Stimulated activated CD4-positive, alpha-beta T cell treated with anti-CD3 and anti-CD28 coated beads, Interleukin-1b, Interleukin-23, amount 100 ng/mL, for 1 hour (primary cell): Measurements from ENCODE around the gene GALNT10.

Experiments used
- DNase-seq, 2 donors: peaks; one replicate each; pipeline ENCODE4 v3.0.0-alpha.2; 2020; ENCODE audit warnings: low read depth in 2 of 2

GALNT10 gene

DNA sequence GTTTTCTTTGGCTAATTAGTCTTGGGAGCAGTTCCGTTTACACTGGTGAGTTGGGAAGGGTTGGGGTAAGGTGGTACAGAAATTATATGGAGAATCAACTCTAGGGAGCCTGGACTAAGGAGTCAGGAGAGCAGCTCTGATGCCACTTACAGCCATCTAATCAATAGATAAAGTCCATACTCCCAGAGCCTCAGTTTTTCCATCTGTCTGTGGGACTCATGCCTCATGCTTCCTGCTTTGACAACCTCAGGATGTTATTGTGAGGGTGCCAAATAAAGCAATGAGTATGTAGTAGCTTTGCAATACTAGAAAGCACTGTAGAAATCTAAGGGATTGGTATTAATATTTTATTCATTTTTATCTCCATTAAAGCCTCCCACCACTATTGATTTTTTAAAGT is 105.0 kb downstream of the GALNT10 start:
- DNase-seq = no peak

DNA sequence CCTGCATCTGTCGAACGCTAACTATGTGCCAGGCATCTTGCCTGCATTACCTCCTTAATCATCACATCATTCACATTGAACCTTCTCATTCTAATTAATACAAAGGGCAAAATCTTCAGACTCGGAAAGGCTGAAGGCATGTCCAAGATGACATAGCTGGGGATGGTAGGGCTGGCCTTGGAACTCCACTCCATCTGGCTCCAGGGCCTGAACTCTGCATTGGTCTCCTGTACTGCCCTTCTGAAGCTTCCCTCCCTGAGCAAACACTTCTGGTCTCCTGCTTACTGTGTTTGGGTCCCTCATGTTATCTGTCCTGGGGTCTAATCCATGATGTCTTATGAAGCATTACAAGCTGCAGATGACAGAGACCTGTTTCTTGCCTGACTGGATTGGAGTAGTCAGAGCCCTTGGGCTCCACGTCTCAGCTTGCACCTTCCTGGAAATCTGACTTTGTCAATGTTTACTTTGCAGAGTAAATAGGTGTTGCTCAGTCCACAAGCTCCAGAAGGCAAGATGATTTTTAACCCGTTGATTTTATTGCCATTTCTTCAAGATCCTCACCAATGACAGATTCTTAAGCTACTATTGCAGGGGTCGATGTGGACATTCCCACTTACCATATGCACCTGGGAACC is 106.1 kb downstream of the GALNT10 start:
- DNase-seq = no peak

DNA sequence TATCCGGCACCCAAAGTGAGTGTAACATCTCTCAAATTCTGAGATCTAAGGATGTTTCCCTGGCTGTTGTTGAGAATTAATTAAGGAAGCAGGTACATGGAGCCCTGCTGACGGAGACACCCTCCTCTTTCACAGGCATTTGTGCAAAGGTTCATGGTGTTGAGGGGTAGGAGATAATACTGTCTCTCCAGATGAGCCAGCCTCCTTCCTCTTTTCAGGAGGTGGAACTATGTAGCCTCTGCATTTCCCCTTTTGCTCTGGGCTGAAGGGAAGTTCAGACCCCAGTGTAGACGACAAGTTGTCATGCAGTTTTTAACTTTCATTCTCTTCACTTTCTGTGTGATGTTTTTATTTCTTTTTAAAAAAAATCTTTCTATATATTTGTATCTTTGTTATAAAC is 107.5 kb downstream of the GALNT10 start:
- no peak for DNase-seq

DNA sequence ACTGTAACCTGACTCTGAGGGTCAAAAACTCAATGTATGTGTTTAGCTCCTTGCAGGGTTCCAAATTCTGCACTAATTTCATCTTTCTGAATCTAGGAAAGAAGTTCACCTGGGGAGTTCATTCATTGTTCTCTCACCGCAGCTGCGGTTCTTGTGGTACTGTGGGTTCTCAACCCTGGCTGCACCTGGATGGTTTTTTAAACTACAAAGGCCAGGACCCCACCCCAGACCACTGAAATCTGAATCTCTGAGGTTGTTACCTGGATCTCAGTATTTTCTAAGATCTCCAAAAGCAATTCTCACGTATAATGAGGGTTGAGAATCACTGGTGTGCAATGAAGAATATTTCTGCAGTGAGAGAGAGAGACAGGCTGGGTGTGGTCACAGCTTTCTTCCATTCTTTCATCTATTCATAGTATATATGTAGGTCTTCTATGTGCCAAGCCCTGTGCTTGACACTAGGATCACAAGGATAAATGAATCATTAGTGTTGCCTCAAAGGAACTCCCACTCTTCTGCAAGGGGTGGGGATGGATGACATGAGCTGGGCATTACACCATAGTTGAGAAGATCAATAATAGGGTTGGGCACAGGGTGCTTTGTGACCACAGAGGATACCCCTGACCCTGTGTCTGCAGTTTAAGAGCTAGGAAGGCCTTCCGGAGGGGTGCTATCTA is 109.8 kb downstream of the GALNT10 start:
- no peak for DNase-seq

DNA sequence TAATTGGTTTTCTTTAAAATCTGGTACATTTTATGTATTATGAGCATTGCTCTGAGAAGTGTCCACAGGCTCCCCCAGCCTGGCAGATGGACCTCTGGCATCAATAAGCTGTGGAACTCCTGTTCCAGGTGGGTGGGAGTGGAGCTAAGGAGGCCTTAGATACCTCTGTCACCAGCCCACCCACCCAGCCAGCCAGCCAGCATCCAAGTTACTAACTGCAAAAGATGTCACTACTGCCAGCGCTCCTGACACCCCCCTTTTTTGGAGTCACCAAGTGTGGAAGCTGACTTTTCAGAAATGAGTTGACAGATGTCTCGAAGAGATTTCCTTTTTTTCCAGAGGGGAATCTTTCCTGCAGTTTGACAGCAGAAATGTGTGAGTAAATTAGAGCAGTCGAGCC is 111.2 kb downstream of the GALNT10 start:
- DNase-seq = no peak

DNA sequence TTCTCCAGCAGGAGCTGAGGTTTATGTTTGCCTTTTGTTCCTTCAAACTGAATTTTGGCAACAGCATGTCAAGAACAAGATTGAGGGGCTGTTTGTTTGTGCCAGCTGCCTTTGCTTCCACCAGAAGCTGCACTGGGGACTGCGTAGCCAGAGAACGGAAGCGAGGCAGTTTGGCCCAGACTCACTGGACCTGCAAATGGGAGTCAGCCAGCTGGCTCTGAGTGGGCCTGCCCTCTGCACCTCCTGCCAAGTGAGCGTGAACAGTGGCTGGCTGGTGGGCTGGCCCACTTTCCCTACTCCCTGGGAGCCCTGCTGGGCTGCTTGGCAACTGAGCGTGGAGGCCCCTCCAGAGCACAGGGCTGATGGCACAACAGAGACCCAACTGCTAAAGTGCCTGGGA is 111.6 kb downstream of the GALNT10 start:
- DNase-seq = no peak

DNA sequence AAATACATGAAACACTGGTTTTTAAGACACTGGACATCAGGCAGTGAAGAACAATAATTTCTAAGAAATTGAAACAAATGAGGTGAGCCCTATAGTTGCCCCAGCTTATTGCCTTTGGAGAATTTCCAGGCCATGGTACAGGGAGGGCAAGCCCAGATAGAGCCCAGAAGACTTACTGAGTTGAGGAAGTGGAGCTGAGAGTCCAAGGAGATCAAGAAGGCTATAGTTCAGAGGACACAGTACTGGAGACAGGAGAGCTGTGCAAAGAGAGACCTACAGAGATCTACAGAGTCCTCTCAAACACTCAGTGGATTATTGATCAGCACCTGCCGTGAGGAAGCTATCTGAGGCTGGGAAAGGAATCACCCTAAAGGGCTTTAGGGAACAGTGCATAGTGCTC is 112.6 kb downstream of the GALNT10 start:
- no peak for DNase-seq

DNA sequence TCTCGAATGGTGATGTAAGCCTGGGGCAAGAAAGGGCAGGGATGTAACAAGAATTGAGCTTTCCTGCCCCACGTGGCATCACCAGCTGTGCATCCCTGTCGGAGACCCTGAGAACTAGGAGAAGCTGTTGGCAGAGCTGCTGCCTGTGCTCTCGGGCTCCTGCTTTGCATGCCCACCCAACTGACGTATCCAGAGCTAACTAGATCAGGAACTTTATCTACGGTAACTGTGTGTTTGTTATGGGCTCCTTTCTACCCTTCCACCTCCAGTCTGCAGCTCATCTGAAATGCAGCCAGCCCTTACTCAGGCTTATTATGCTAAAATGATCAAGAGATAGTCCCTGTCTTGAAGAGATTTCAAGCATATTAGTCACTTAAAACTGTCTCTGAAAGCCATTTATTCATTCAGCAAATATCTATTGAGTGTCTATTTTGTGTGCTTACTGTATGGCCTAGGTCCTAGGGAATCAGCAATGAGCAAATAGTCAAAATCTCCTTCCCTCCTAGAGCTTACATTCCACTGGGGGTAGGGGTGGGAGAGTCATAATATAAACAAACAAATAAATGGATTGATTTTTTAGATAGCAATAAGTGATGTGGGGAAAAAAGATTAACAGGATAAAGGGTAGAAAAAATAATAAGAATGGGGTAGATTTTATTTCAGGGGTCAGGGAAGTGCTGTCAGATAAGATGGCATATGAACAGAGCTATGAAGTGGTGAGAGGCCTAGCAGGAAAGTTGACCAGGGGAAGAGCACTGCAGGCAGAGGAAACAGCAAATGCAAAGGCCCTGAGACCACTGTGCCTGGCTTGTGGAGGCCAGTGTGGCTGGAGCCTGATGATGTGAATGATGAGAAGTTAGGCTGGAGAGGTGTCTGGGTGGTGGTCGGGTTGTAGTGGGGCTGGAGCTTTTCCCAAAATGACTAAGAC is 118.2 kb downstream of the GALNT10 start:
- no peak for DNase-seq

DNA sequence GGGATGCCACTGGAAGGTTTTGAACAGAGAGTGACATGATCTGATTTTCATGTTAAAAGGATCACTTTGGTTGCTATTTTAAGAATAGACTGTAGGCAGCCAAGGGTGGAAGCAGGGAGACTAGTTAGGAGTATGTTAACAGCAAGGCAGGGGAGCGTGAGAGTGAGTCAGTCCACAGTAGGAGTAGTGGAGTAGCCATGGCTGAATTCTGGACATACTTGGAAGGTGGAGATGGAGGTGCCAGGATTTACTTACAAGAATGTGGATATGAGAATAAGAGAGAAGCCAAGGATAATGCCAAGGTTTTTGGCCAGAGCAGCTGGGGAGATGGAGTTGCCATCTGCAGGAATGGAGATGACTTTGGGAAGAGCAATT is 118.8 kb downstream of the GALNT10 start:
- DNase-seq = no peak

DNA sequence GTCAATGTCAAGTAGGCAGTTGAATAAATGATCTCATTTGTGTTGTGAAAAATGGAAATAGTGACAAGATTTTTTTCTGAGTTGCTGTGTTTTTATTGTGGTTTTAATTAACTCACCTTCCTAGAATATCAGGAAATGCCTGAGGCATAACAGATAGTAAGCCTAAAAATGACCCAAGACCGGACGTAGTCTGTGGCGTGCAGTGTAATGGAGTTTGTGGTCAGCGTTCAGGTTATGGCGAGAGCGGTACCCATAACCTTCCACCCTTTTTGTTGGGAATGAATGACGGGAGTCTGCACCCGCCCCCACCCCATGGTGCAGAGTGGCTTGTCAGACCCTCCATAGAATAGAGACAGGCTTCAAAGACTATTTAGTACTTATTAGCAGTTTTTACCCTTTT is 119.3 kb downstream of the GALNT10 start:
- no peak for DNase-seq

DNA sequence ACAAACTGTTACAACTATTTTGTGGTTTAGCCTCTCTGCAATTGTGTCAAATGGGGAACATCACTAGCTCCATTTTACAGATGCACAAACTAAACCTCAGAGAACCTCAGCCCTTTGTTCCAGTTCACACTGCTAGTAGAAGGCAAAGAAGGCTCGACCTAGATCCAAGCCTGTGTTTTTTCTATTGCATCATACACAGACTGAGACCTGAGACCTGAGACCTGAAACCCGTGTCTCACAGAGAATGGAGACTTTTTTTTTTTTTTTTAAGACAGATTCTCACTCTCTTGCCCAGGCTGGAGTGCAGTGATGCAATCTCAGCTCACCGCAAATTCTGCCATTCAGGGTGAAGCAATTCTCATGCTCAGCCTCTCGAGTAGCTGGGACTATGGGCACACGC is 120.8 kb downstream of the GALNT10 start:
- DNase-seq = no peak

DNA sequence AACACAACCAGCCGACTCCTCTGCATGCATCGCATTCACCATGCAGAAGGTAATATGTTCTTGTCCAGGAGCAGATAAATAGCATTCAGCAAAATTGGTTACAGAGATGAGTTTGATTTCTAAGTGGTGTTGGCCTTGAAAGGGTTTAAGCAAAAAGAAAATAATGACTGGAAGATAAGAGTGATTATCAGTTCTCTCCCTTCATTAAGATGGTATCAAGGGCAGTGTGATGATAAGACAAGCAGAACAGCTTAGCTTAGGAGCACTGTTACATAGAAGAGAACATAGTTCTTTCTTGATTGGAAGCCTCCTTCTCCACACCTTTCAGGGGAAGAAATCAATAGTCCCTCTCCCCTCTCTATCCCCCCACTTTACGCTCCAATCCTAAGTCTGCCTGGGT is 121.5 kb downstream of the GALNT10 start:
- DNase-seq = no peak

DNA sequence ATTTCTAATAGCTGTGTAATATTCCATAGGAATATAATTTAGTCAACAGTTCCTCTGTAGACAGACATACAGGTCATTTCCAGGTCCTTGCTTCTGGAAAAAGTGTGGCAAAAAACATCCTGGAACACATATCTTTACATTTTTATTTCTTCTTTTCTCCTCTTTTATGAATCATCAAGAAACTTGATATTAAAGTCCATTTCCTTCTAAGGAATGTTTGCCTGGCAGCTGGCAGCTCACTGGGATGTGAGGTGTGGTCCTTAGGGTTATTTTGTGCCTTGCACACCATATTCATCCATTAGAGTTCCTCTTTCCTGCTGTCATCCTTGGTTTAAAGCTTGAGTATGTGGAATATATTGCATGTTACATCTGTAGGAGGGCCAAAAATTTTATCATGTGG is 122.0 kb downstream of the GALNT10 start:
- DNase-seq = no peak

DNA sequence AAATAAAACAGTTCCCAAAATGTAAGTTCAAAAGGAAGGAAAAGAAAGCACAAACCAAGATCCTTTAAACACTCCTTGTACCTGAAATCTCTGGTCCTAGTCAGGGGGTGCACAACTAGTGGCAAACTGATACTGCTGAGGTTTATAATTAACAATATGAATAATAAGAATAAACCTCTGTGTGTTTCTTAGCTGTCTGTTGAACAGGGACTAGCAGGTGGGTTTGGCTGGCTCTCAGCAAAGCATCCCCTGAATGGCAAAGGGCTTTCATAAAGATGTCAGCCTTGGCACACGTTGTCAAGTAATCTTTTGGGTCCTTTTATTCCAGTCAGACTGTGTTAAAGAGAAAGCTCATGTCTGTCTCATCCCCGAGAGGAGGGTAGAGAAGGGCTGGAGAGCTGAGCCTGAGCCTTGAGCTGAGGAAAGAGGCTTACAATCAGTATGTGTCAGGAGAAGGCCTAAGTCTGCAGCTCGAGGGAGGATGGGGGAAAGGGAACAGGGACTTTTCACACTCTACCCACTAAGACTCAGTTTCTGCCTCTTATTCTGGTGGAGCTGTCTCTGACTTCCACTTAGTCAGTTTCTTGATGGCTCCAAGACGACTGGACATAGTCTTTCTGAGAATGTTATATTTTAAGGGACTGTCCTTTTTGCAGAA is 123.0 kb downstream of the GALNT10 start:
- DNase-seq = no peak

DNA sequence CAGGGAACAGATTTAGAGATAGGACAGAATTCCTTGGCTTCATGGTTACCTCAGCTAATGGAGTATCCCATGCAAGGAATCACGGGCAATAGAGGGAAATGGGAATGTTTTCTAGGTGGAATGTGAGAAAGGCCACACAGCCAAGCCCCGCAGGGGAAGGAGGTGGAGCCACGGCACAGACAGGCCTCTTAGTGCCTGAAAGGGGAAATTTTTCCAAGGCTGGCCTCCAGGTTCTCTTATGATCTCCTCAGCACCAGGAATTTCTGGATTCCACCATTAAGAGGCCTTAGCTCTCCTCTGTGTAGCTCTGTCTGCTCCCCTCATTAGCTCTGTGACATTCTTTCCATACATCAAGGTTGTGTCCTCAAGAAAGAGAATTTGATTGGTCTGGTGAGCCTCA is 124.7 kb downstream of the GALNT10 start:
- DNase-seq = no peak

DNA sequence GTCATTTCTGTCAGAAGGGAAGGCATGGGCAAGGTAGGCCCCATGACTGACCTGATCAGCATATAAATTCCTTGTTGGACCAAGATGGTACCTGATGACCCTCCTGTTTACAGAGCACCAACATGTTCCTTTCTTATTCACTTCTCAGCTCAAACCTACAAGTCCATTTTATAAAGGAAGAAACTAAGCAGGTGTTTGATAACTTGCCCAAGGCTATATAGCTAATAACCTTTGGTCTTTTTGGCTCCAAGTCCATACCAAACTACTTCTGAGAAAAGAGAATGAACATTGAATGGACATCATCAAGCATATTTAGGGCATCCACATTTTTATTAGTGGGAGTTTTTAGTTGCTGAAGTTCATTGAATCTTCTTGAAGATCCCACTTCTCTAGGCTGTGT is 125.2 kb downstream of the GALNT10 start:
- no peak for DNase-seq

DNA sequence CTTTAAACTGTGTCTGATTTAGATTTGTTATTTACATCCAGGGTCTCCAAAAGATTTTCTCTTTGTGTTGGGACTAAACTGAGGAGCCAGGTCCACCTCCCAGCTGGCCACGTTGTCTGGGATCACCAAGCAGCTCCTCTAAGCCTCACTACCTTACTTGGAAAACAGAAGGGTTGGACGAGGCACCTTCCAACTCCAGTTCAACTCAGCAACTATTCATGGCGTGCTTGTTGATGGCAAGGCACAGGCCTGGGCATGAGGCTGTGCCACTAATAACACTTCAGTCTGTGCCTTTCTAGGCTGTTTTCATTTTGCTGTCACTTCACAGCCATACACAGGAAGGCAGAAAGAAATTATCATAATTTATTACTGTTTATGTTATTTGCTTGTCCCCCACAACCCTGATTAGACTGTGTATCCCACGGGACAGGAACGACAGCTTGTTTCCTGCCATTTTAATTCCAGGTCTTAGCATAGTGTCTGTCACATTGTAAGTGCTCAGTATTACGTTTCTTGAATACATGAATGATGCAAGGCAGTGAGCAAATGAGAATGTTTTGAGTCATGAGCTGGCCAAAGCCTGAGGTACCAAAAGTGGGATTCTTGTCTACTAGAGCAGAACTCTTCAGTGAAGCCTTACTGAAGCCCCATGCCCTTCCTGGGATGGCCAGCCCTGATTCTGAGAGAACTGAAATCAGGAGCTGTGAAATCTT is 125.8 kb downstream of the GALNT10 start:
- DNase-seq = no peak

DNA sequence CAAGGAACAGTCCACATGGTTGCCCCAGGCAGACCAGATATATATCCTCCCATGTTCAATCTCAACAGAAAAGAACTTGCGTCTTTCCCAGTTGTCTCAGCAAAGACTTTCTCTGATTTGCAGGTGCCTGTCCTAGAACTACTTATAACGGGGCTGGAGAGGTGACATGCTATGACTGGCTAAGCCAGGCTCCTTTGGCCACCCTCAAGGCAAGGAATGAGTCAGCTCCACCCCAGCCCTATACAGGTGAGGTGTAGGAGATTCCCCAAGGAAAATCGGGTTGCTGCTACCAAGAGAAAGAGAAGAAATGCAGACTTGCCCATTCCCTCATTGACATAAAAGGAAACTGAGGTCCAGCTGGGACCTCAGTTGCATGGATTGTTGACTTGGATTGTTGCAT is 127.4 kb downstream of the GALNT10 start:
- no peak for DNase-seq

DNA sequence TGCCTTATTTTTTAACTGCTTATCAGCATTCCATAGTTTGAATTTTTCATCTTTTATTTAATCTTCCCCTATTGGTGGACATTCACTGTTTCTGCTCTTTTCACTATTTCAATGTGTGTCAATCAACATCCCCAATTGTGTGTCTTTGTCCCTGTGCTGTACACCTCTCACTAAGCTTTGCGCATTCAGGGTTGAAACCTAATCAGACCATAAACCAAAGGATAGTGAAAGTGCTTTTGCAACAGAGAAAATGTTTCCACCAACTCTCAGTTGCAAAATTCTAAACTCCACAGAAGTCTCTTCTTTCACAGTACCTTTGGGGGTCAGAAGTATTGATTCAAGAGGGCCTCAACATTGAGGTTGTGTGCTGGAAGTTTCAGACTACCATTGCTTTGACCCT is 128.2 kb downstream of the GALNT10 start:
- DNase-seq = no peak

DNA sequence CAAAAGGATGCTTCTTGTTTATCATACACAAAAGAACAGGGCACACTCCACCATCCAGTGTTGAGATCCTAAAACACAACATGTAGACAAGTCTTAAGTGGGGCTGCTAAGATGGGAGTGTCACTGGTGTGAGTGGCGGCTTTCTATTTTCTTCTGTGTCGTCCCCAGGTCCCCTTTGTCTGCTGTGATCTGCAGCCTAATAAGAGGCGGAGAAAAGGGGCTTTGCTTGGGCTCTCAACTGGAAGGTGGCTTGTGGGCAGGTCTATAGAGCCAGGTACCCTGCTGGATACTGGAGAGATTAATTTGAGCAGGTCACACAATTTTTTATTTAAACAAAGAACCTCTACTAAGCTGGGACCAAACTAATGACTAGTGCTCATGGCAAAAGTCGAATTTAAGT is 129.2 kb downstream of the GALNT10 start:
- DNase-seq = no peak

DNA sequence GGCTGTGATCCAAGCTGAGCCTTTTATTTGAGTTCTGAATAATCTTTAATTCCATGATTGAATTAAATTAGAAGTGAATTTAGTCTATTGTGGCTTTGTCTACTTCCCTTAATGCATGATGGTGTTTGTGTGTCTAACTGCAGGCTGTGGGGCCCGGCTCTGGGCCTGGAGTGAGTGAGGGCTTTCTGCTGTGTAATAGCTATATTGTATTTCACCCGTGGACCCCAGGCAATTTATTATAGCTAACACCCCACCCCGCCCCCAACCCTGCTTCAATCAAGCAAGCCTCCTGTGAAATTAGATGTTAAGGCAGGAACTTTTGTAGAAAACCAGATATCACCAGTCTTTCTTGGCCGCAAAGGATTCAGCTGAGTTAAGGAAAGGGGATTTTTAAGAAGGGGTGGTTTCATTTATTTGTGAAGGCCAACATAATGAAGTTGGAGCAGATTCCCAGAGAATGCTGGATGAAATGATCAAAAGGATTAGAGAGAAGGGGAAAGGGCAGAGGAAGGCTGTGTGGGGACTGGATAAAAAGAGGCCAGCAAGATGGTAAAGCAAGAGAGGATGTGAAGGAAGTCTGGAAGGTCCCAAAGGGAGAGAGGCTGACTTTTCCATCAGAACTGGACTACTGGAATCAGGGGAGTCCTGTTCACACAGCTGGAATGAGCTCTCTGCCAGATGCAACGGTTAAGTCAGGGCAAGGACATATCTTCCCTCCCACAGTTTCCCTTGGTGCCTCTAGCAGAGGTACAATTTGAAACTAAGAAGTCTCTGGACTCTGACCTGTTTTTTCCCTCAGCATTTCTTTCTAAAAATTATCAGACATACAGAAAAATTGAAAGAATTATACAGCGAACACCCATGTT is 129.9 kb downstream of the GALNT10 start:
- DNase-seq = no peak
